Fibroblast of lung (primary cell): ENCODE data around the gene RNF146. TPM values are rescaled to one million over a fixed set of nuclear protein-coding genes. Genes with fewer than 3 reads are reported as not detected.
"Not testable (repeated sequence)": the region's sequence is repeated elsewhere in the genome, so short reads cannot be mapped to it uniquely, and the experiment has no call there.

Source experiments
- DNase-seq, 2 donors: peaks; one replicate each; pipeline versions ENCODE4 v3.0.0 to v3.0.0-alpha.2; 2010; ENCODE audit warnings: low read depth in 2 of 2
- H2AFZ ChIP-seq: 2 replicates; pipeline ENCODE4 v1.5.1; 2012; ENCODE audit warnings: low read length, control low read depth, inconsistent platforms
- H3K27ac ChIP-seq: 2 replicates; pipeline ENCODE4 v1.5.1; 2011; ENCODE audit warnings: low read length, control low read depth; ENCODE audit not compliant: insufficient read depth
- H3K27me3 ChIP-seq: 2 replicates; pipeline ENCODE4 v1.5.1; 2011; ENCODE audit warnings: mild to moderate bottlenecking, low read length; ENCODE audit not compliant: control insufficient read depth, insufficient read depth
- H3K36me3 ChIP-seq: 2 replicates; pipeline ENCODE4 v1.5.1; 2011; ENCODE audit warnings: low read length; ENCODE audit not compliant: control insufficient read depth, insufficient read depth
- H3K4me1 ChIP-seq: 2 replicates; pipeline ENCODE4 v1.5.1; 2011; ENCODE audit warnings: low read length; ENCODE audit not compliant: control insufficient read depth, insufficient read depth; ENCODE audit errors: extremely low read depth
- H3K4me2 ChIP-seq: 2 replicates; pipeline ENCODE4 v1.5.1; 2011; ENCODE audit warnings: low read length, control low read depth; ENCODE audit not compliant: insufficient read depth; ENCODE audit errors: extremely low read depth
- H3K4me3 ChIP-seq, 4 experiments: fragments of 200-600 bp in 1 of 4; sonication (generic) in 1 of 4; replicated peaks in 1 of 4; 2 replicates each; pipeline ENCODE4 v1.5.1; 2011 to 2016; ENCODE audit warnings: low read length in 4 of 4, low read depth in 3 of 4, mild to moderate bottlenecking in 3 of 4, control low read depth in 2 of 4, inconsistent platforms in 1 of 4, mixed read lengths in 1 of 4; ENCODE audit not compliant: insufficient read depth in 1 of 4; ENCODE audit errors: control extremely low read depth in 1 of 4
- H3K79me2 ChIP-seq: 2 replicates; pipeline ENCODE4 v1.5.1; 2012; ENCODE audit warnings: mild to moderate bottlenecking, low read length, inconsistent platforms; ENCODE audit not compliant: control insufficient read depth, insufficient read depth
- H3K9ac ChIP-seq: 2 replicates; pipeline ENCODE4 v1.5.1; 2011; ENCODE audit warnings: mild to moderate bottlenecking, low read length, control low read depth; ENCODE audit not compliant: insufficient read depth
- H3K9me3 ChIP-seq: 2 replicates; pipeline ENCODE4 v1.5.1; 2012; ENCODE audit warnings: low read depth, low read length; ENCODE audit not compliant: control insufficient read depth, insufficient read depth
- H4K20me1 ChIP-seq: 2 replicates; pipeline ENCODE4 v1.5.1; 2011; ENCODE audit warnings: low read length; ENCODE audit not compliant: control insufficient read depth, insufficient read depth; ENCODE audit errors: extremely low read depth
- EZH2 ChIP-seq: IDR thresholded peaks from 2 replicates; pipeline ENCODE4 v1.5.1; 2012; ENCODE audit warnings: low read length, control low read depth, mild to moderate bottlenecking; ENCODE audit errors: missing control alignments
- polyA plus RNA-seq, 2 donors: library from polyadenylated mRNA; depleted of rRNA in 1 of 2; stranded (reverse) in 1 of 2; unstranded in 1 of 2; fragments of >200 nt; gene quantifications; 2 replicates each; pipeline ENCODE4 v1.2.1, GENCODE V29; 2011 to 2012; ENCODE audit warnings: missing spikeins in 1 of 2
- total RNA-seq: library from RNA; depleted of rRNA; stranded (reverse); fragments of >200 nt; gene quantifications from 2 replicates; pipeline ENCODE4 v1.2.1, GENCODE V29; 2014
- TF ChIP-seq, protein P1 (sequence below), 2 donors: IDR thresholded peaks in 1 of 2; conservative IDR thresholded peaks in 1 of 2; 1 replicate in 1 of 2; 2 replicates in 1 of 2; pipeline ENCODE4 v1.5.1; 2011 to 2012; ENCODE audit warnings: low read length in 2 of 2, control low read depth in 1 of 2, inconsistent platforms in 1 of 2, low read depth in 1 of 2, mild to moderate bottlenecking in 1 of 2

The RNF146 gene
- total and polyA plus RNA-seq, 2 donors (not counting 1 experiment from before 2014, with no cell fraction given) = 50.9 to 59.9 TPM

- TF ChIP-seq, protein P1, sequence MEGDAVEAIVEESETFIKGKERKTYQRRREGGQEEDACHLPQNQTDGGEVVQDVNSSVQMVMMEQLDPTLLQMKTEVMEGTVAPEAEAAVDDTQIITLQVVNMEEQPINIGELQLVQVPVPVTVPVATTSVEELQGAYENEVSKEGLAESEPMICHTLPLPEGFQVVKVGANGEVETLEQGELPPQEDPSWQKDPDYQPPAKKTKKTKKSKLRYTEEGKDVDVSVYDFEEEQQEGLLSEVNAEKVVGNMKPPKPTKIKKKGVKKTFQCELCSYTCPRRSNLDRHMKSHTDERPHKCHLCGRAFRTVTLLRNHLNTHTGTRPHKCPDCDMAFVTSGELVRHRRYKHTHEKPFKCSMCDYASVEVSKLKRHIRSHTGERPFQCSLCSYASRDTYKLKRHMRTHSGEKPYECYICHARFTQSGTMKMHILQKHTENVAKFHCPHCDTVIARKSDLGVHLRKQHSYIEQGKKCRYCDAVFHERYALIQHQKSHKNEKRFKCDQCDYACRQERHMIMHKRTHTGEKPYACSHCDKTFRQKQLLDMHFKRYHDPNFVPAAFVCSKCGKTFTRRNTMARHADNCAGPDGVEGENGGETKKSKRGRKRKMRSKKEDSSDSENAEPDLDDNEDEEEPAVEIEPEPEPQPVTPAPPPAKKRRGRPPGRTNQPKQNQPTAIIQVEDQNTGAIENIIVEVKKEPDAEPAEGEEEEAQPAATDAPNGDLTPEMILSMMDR (conservative IDR thresholded peaks at IDR 0.05 in 1 of 2, IDR thresholded peaks at IDR 0.05 in 1 of 2; ENCODE audit: low read depth in 1 of 2, low read length in 2 of 2) = no peak
- TF ChIP-seq EZH2 = no peak
- Histone ChIP-seq H3K4me3 (no peak overlapping the region), H4K20me1 (no peaks in the 10 kb centered on the region), H2AFZ (no peak overlapping the region), H3K4me1 (no peaks in the 10 kb centered on the region), H3K4me2 (no peak overlapping the region), H3K79me2 (no peaks in the 10 kb centered on the region), H3K36me3 (no peaks in the 10 kb centered on the region), H3K9ac (no peak overlapping the region), H3K27me3 (peaks cover 2% of the 10 kb centered on the region), H3K9me3 (no peaks in the 10 kb centered on the region), H3K27ac (no peak overlapping the region)
- no peak for DNase-seq
These were observed 44.2 kb upstream of the RNF146 start for GRCh38 chr6:127222418-127222817.

GRCh38 chr6:127225497-127225896 lies 41.2 kb upstream of the RNF146 start:
- TF ChIP-seq, protein P1 (conservative IDR thresholded peaks at IDR 0.05 in 1 of 2, IDR thresholded peaks at IDR 0.05 in 1 of 2; ENCODE audit: low read depth in 1 of 2, low read length in 2 of 2) = no peak
- no peak for TF ChIP-seq EZH2
- Histone ChIP-seq H3K9me3 (no peaks in the 10 kb centered on the region), H3K4me2 (no peak overlapping the region), H3K4me3 (no peak overlapping the region), H3K27ac (no peak overlapping the region), H3K9ac (no peak overlapping the region), H3K79me2 (no peaks in the 10 kb centered on the region), H3K4me1 (no peaks in the 10 kb centered on the region), H3K27me3 (peaks cover 2% of the 10 kb centered on the region), H4K20me1 (no peaks in the 10 kb centered on the region), H2AFZ (no peak overlapping the region), H3K36me3 (no peaks in the 10 kb centered on the region)
- no peak for DNase-seq

DNA sequence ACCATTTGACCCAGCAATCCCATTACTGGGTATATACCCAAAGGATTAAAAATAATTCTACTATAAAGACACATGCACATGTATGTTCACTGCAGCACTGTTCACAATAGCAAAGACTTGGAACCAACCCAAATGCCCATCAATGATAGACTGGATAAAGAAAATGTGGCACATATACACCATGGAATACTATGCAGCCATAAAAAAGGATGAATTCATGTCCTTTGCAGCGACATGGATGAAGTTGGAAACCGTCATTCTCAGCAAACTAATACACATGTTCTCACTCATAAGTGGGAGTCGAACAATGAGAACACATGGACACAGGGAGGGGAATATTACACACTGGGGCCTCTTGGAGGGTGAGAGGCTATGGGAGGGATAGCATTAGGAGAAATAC lies 32.8 kb upstream of the RNF146 start:
- not testable (repeated sequence) for H3K4me1 ChIP-seq, H3K9me3 ChIP-seq, H3K9ac ChIP-seq, H3K27ac ChIP-seq, H3K4me2 ChIP-seq, H4K20me1 ChIP-seq, H3K27me3 ChIP-seq, H3K4me3 ChIP-seq, H2AFZ ChIP-seq, H3K36me3 ChIP-seq, H3K79me2 ChIP-seq, DNase-seq

GRCh38 chr6:127243501-127243900 lies 23.2 kb upstream of the RNF146 start:
- TF ChIP-seq, protein P1 (conservative IDR thresholded peaks at IDR 0.05 in 1 of 2, IDR thresholded peaks at IDR 0.05 in 1 of 2; ENCODE audit: low read depth in 1 of 2, low read length in 2 of 2) = no peak
- no peak for TF ChIP-seq EZH2
- H3K27me3 ChIP-seq = no peaks in the 10 kb centered on the region
- no peaks in the 10 kb centered on the region for H3K79me2 ChIP-seq
- H3K4me3 ChIP-seq = no peak overlapping the region
- DNase-seq = peak in 1 of 2 donors; percentile 75
- no peaks in the 10 kb centered on the region for H3K4me1 ChIP-seq
- no peaks in the 10 kb centered on the region for H3K36me3 ChIP-seq
- no peak overlapping the region for H3K27ac ChIP-seq
- H3K4me2 ChIP-seq = no peak overlapping the region
- H4K20me1 ChIP-seq = no peaks in the 10 kb centered on the region
- H3K9ac ChIP-seq = no peak overlapping the region
- H2AFZ ChIP-seq = no peak overlapping the region
- no peaks in the 10 kb centered on the region for H3K9me3 ChIP-seq
